Measurements from ENCODE around the gene SAMD14.

- TF ChIP-seq EP300 (IDR thresholded peaks at IDR 0.05) (no peak), CHD4 (IDR thresholded peaks at IDR 0.05; ENCODE audit: borderline replicate concordance) (no peak), FOXS1 (CRISPR knock-in tag; IDR thresholded peaks at IDR 0.05) (no peak), SREBF2 (IDR thresholded peaks at IDR 0.05) (no peak), NPAS2 (CRISPR knock-in tag; IDR thresholded peaks at IDR 0.05; ENCODE audit: borderline replicate concordance) (no peak), BCL3 (IDR thresholded peaks at IDR 0.05) (no peak), MAX (IDR thresholded peaks at IDR 0.05) (no peak)
- TF ChIP-seq, protein P1, sequence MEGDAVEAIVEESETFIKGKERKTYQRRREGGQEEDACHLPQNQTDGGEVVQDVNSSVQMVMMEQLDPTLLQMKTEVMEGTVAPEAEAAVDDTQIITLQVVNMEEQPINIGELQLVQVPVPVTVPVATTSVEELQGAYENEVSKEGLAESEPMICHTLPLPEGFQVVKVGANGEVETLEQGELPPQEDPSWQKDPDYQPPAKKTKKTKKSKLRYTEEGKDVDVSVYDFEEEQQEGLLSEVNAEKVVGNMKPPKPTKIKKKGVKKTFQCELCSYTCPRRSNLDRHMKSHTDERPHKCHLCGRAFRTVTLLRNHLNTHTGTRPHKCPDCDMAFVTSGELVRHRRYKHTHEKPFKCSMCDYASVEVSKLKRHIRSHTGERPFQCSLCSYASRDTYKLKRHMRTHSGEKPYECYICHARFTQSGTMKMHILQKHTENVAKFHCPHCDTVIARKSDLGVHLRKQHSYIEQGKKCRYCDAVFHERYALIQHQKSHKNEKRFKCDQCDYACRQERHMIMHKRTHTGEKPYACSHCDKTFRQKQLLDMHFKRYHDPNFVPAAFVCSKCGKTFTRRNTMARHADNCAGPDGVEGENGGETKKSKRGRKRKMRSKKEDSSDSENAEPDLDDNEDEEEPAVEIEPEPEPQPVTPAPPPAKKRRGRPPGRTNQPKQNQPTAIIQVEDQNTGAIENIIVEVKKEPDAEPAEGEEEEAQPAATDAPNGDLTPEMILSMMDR (IDR thresholded peaks at IDR 0.05) = no peak
These were observed 49.1 kb downstream of the SAMD14 start for GRCh38 chr17:50080827-50081226.

Measured in A549 (cell line).